ENCODE data around the gene CLINT1.

DNA sequence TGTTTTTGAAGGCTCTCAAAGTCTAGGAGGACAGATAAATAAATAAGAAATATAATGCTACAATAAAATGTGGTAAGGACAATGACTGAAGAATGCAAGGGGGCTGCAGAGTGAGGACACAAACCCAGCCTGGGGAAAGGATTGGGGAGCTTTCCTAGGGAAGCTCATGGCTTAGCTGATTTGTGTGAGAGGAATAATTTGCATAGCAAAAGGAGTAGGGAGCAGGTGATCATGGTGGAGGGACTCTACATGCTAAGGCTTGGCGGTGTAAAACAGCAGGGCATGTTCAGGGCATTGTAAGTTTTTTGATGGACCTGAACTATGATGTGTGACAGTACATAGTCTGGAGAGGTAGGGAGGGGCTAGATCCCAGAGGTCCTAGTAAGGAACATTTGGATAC, 49.5 kb upstream of the CLINT1 start:
- TF ChIP-seq POLR2A (IDR thresholded peaks at IDR 0.05; ENCODE audit: low read depth, low read length) (no peak), POLR2AphosphoS5 (IDR thresholded peaks at IDR 0.05; ENCODE audit: low read depth, low read length) (no peak), TAF1 (IDR thresholded peaks at IDR 0.05; ENCODE audit: low read depth, low read length) (no peak), POU2F2 (IDR thresholded peaks at IDR 0.05; ENCODE audit: low read depth, low read length) (no peak)

Data from GM12891 (cell line).